ENCODE data around the gene TMEM9. TPM values are rescaled to one million over a fixed set of nuclear protein-coding genes. Genes with fewer than 3 reads are reported as not detected.

Gene TMEM9
- total RNA-seq, 1 donor from 2014 or later = 39.5 TPM

- DNase-seq (ENCODE audit: low read depth in 2 of 2) = no peak
These were observed 26.4 kb downstream of the TMEM9 start for GRCh38 chr1:201127755-201128455.

- peak in 1 of 2 donors; percentile 33 for DNase-seq (ENCODE audit: low read depth in 2 of 2)
These were observed 27.2 kb downstream of the TMEM9 start, which contains the start of gene ASCL5 for GRCh38 chr1:201126832-201127754. ASCL5 (minus strand) TSS chr1:201127184; CDS start chr1:201115372, 11,812 bp downstream.

- DNase-seq (ENCODE audit: low read depth in 2 of 2) = no peak
These were observed 27.8 kb downstream of the TMEM9 start for GRCh38 chr1:201126463-201126831.

- DNase-seq (ENCODE audit: low read depth in 2 of 2) = no peak
These were observed 28.5 kb downstream of the TMEM9 start for GRCh38 chr1:201125800-201126199.

GRCh38 chr1:201125019-201125418, 29.3 kb downstream of the TMEM9 start:
- peak in 1 of 2 donors; percentile 27 for DNase-seq (ENCODE audit: low read depth in 2 of 2)

GRCh38 chr1:201123866-201124265, 30.4 kb downstream of the TMEM9 start:
- no peak for DNase-seq (ENCODE audit: low read depth in 2 of 2)

GRCh38 chr1:201122321-201122957, 31.8 kb downstream of the TMEM9 start:
- DNase-seq (ENCODE audit: low read depth in 2 of 2) = no peak

GRCh38 chr1:201119206-201120197, 34.8 kb downstream of the TMEM9 start:
- DNase-seq (ENCODE audit: low read depth in 2 of 2) = peak; percentile 12 to 58

GRCh38 chr1:201116091-201116490, 38.2 kb downstream of the TMEM9 start:
- DNase-seq (ENCODE audit: low read depth in 2 of 2) = no peak

- no peak for DNase-seq (ENCODE audit: low read depth in 2 of 2)
These were observed 38.8 kb downstream of the TMEM9 start for GRCh38 chr1:201115390-201115937.

- DNase-seq (ENCODE audit: low read depth in 2 of 2) = peak; percentile 35 to 84
These were observed 39.8 kb downstream of the TMEM9 start for GRCh38 chr1:201114245-201115131.

- no peak for DNase-seq (ENCODE audit: low read depth in 2 of 2)
These were observed 40.6 kb downstream of the TMEM9 start for GRCh38 chr1:201113451-201114244.

GRCh38 chr1:201112926-201113325, 41.3 kb downstream of the TMEM9 start:
- DNase-seq (ENCODE audit: low read depth in 2 of 2) = no peak

GRCh38 chr1:201112173-201112731, 42.0 kb downstream of the TMEM9 start, which contains the start of gene CACNA1S:
CACNA1S (minus strand) TSS chr1:201112426; CDS start chr1:201112339, 87 bp downstream.
- no peak for DNase-seq (ENCODE audit: low read depth in 2 of 2)

- DNase-seq (ENCODE audit: low read depth in 2 of 2) = no peak
These were observed 42.6 kb downstream of the TMEM9 start for GRCh38 chr1:201111672-201112071.

GRCh38 chr1:201111156-201111555, 43.1 kb downstream of the TMEM9 start:
- no peak for DNase-seq (ENCODE audit: low read depth in 2 of 2)

- DNase-seq (ENCODE audit: low read depth in 2 of 2) = no peak
These were observed 43.7 kb downstream of the TMEM9 start for GRCh38 chr1:201110616-201111015.

GRCh38 chr1:201110138-201110537, 44.1 kb downstream of the TMEM9 start:
- no peak for DNase-seq (ENCODE audit: low read depth in 2 of 2)

All from dermis microvascular lymphatic vessel endothelial cell (primary cell).